HL-60/S4 (cell line): ENCODE measurements around the gene LTC4S.

Source experiments
- in situ Hi-C: fragments of 300-500 bp; cut with MboI; formaldehyde crosslinking; loops from 2 replicates; pipeline ENCODE4 v1.14.3; 2022; ENCODE audit warnings: low sequenced_read_pairs

Gene LTC4S

GRCh38 chr5:179795049-179795862 lies 1.5 kb downstream of the LTC4S start:
- in situ Hi-C loops = no loop called here

DNA sequence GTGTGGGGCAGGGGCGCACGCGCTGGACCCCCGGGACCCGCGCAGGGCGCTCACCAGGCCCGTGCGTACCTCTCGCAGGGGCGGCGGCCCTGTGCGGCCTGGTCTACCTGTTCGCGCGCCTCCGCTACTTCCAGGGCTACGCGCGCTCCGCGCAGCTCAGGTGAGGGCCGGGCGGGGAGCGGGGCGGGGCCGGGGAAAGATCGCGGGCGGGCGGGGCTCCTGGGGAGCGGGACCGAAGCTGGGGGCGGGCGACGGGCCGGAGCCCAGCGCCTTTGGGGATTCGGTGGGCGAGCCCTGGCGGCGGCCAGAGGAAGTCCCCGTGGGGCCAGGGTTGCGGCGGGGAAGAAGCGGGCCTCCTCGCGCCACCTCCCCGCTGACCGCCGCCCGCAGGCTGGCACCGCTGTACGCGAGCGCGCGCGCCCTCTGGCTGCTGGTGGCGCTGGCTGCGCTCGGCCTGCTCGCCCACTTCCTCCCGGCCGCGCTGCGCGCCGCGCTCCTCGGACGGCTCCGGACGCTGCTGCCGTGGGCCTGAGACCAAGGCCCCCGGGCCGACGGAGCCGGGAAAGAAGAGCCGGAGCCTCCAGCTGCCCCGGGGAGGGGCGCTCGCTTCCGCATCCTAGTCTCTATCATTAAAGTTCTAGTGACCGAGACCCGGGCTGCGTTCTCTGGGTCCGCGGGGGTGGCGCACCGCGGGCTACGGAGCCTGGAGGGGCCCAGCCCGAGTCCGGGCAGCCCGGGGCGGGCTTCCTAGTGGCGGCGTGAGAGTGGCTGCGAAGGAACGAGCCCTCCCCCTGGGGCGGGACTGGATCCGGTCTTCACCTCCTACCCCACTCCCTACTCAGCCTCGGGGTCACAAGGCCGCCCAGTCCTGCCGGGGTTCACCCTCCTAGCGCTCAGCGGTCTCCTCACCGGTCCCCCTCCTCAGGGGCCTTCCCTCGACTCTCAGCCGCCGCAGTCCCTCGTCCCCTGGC lies 2.4 kb downstream of the LTC4S start:
- in situ Hi-C loops = no loop called here

DNA sequence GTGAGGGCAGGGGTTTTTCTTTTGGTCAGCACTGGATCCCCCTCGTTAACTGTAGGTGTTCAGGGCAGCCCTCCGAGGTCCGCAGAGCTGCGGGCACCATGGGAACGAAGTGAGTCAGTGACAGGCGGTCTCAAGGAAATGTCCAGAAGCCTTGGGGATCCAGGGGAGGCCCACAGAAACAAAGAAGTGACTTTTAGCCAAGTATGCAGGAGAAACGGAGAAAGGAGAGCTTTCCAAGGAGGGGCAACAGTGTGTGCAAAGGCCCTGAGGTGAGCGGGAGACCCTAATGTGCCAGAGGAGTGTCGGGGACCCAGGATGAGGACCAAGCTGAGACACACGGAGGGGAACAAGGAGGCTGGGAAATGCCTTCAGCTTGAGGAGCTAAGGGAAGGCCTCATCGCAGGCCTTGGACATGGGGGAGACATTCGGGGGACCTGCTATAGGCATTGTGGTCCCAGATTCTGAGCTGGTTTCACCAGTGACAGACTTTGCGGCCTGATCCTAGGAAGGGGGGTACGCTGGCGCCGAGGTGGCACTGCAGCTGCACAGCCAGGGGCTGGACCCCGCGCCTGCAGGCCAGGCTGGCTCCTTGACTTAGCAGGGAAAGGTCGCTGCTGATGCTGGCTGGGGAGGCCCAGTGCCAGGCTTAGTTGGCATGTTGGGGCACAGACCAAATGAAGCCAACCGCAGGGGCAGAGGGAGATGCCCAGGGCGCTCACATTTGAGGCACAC lies 3.3 kb downstream of the LTC4S start:
- in situ Hi-C loops = no loop called here

- in situ Hi-C loops = no loop called here
These were observed 4.0 kb downstream of the LTC4S start for GRCh38 chr5:179797741-179798140.

DNA sequence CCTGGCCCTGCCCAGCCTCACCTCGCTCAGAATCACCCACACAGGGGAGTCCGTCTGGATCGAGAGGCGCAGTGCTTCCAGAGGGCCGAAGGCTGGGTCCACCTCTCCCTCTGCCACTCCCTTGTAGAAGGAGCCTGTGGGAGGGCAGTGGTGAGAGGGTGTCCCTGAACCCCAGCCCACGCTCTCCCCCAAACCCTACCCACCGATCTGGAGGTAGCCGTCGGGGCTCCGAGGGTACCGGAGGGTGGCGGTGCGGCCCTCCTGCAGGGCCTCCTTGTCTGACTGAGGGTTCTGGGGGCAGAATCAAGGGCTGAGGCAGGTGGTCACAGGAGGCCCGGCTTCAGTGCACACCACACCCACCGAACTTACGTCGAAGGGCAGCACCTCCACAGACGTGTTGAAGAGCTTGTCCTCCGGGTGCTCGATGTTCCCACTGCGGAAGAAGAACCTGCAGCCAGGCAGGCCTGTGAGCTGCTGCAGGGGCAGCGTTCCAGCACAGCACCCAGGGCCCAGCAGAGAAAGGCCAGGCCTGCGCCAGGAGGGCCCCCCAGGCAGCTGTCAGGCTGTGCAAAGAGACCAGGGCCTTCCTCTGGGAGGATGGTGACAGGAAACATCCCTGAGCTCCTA lies 4.5 kb downstream of the LTC4S start:
- in situ Hi-C loops = no loop called here

- in situ Hi-C loops = no loop called here
These were observed 5.2 kb downstream of the LTC4S start for GRCh38 chr5:179798771-179799643.

DNA sequence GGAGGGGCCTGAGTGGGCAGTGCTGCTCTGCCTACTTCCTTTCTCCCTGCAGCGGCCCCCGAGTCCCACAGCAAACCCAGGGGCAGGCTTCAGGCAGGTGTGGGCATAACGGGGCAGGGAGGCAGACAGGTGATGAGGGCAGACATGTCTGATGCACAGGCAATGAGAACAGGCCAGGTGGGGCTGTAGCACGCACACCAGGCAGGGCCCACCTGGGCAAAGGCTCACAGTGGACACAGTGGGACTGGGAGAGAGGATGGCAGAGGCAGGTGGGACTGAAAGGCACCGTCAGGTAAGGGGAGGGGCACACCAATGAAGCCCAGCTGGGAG lies 5.8 kb downstream of the LTC4S start:
- in situ Hi-C loops = no loop called here

- in situ Hi-C loops = loop anchor here (25.0 kb wide), 1 partner anchor 287 kb away; no protein-coding TSS in a partner anchor
These were observed 6.4 kb downstream of the LTC4S start for GRCh38 chr5:179800071-179800695.

- in situ Hi-C loops = loop anchor here (25.0 kb wide), 1 partner anchor 287 kb away; no protein-coding TSS in a partner anchor
These were observed 7.0 kb downstream of the LTC4S start for GRCh38 chr5:179800696-179801201.

- in situ Hi-C loops = loop anchor here (25.0 kb wide), 1 partner anchor 286 kb away; no protein-coding TSS in a partner anchor
These were observed 7.8 kb downstream of the LTC4S start for GRCh38 chr5:179801304-179802206.

DNA sequence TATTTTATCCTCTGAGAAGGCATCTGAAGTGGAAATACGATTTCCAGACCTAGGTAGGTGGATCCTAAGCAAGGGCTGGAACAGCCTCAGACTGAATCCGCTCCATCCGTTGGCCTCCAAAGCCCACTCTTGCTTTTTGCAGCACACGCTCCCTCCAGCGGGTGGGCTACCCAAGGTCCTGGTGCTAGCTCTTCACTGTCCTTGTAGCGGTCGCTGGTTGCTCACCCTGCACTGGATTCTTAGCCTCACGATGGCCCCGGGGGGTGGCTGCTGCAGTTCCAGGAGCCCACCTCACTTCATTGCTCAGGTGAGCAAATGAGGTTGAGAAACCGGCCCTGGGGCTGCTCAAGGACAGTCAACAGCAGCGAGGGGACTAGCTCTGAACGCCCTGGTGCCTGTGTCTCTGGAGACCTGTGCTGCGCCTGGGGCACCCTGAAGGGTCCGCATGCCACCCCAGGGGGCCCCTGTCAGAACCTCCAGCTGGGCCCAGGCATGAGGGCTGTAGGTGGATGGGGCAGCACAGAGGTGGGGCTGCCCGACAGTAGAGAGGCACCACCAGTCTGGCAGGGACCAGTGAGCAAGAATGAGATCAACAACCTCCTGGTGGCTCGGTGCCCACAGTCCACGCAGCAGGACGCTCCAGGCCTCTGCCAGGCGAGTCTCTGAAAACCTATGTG lies 8.6 kb downstream of the LTC4S start:
- in situ Hi-C loops = loop anchor here (25.0 kb wide), 1 partner anchor 285 kb away; no protein-coding TSS in a partner anchor

DNA sequence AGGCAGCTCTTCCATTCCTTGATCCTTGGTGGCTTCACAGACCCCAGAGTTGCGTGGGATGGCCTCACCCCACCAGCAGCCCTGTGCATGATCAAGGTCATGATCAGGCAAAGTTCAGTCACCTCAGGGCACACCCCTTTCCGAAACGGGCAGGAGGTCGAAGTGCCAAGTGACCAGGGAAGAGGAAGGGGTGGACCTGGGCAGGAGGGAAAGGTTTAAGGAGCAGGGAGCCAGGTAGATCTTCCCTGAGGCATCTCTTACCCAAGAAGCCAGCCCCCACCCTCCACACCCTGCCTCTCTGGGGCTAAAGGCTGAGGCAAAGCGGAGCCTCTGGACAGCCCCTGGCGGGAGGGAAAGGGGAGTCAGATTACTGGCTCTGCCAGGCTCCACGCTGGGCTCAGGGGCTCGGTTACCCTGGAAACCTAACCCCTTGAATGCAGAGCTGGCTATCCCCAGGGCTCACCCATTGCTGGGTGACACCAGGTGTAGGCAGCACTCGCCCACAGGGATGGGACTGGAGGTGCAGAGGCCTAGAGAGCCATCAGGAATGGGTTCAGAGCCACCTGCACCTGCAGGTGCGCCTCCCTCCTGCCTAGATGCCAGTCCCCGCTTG lies 9.3 kb downstream of the LTC4S start:
- in situ Hi-C loops = loop anchor here (25.0 kb wide), 1 partner anchor 284 kb away; no protein-coding TSS in a partner anchor

DNA sequence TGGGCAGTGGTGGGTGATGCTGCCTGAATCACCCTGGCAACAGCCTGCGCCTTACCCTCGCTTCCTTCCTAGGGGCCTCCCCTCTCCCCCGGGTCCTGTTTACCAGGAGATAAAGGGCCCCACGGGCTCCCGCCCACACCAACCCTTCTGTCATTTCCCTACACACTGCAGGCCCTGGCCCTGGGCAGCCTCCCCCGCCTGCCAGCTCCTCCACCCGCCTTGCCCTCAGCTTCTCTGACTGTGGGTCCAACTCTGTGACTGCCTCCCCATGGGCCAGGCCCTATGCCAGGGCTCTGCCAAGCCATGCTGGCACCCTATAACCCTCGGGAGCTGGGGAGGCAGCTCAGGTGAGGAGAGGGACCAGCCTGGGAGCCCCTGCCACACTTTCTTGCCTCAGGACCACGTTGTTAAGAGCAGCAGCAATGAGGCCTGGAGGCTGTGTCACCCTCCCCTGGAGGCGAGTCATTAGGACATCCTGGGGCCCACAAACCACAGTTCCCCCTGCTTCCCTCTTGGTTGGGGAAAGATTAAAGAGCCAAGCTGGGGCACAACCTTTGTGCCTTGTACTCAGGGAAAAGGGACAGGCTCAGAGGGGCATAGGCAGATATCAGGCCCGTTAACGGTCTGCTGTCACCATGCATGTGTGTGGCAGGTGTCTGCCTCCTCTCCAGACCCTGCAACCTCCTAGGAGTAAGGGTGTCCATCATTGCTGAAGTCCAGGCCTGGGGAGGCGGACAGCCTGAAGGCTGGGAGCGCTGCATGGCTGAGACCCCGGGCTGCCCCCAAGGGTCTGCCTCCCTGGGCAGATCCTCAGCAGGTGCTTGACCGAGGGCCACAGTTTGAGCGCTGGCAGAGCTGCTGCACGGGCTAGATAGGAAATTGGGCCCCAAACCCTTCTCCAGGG lies 10.1 kb downstream of the LTC4S start:
- in situ Hi-C loops = loop anchor here (25.0 kb wide), 1 partner anchor 283 kb away; no protein-coding TSS in a partner anchor

GRCh38 chr5:179804555-179804947 lies 10.8 kb downstream of the LTC4S start:
- in situ Hi-C loops = loop anchor here (25.0 kb wide), 1 partner anchor 283 kb away; no protein-coding TSS in a partner anchor

DNA sequence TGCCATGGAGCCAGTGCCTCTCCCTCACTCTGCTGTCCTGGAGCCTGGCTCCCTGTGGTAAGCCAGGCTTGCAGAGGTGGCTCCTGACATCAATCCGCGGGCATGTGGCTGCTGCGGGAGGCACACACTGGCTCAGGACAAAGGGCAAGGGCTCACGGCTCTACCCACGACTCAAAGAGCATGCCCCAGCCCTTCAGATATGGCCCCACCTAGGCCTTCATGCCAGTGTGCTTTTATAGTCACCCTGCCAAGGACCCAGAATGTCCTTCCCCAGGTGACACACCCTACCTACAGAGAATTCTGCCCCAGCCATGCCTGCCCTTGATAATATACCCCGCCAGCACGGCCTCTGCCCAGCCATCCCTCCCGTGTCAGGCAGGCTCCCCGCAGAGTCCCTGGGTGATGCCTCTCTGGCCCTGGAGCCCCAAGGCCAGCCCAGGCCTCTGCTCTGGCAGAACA lies 11.3 kb downstream of the LTC4S start:
- in situ Hi-C loops = loop anchor here (25.0 kb wide), 1 partner anchor 282 kb away; no protein-coding TSS in a partner anchor
